ENCODE results near the gene CARD9. TPM values are rescaled to one million over a fixed set of nuclear protein-coding genes. Genes with fewer than 3 reads are reported as not detected.

The CARD9 gene
- total and polyA plus RNA-seq, 2 of the 4 experiments (the other 2 are of a cell fraction) = 0.36 to 1.9 TPM

GRCh38 chr9:136416914-136417313, 43.4 kb upstream of the CARD9 start:
- in situ Hi-C loops (cut with MboI; ENCODE audit: low sequenced_read_pairs) (no loop called here), dilution Hi-C loops (cut with HindIII; ENCODE audit: low sequenced_read_pairs, unreplicated experiment) (no loop called here), intact Hi-C loops (cut with micrococcal nuclease) (no loop called here)
- no peak overlapping the region for H3K27ac ChIP-seq (ENCODE audit: insufficient read depth, low read length)
- peaks cover 8% of the 10 kb centered on the region; the same call in 1 of the 2 replicates for H3K9me1 ChIP-seq (ENCODE audit: insufficient read depth, low read length)
- no TSS peak for BruUV-seq (replicated peaks)
- no peak overlapping the region for H3K9ac ChIP-seq (ENCODE audit: low read depth, low read length)
- no peak overlapping the region for H2BK15ac ChIP-seq (ENCODE audit: low read depth, low read length)
- no peak overlapping the region for H2BK120ac ChIP-seq (ENCODE audit: low read depth, low read length)
- ATAC-seq (ENCODE audit: low read depth) (no peak), DNase-seq (no peak)
- no peak overlapping the region for H3K23ac ChIP-seq (ENCODE audit: low read depth, low read length)
- no peaks in the 10 kb centered on the region for H3K9me3 ChIP-seq (ENCODE audit: control insufficient read depth, insufficient read depth, low read length)
- no peak overlapping the region for H2AK9ac ChIP-seq (replicated peaks; ENCODE audit: low read depth, low read length, poor library complexity)
- H3K4me2 ChIP-seq (ENCODE audit: low read depth, low read length) = no peak overlapping the region
- no peak overlapping the region for H2BK5ac ChIP-seq (ENCODE audit: low read depth, low read length, poor library complexity, severe bottlenecking)
- H3K56ac ChIP-seq (ENCODE audit: extremely low read depth, insufficient read depth, low read length) = no peak overlapping the region
- H2BK20ac ChIP-seq (ENCODE audit: low read depth, low read length) = no peak overlapping the region
- H3K4me3 ChIP-seq (ENCODE audit: insufficient read depth, low read depth, low read length) = no peak overlapping the region
- TF ChIP-seq USF2 (IDR thresholded peaks at IDR 0.05; ENCODE audit: low read depth, low read length) (no peak), MAFK (IDR thresholded peaks at IDR 0.05; ENCODE audit: low read depth, low read length) (no peak), RFX5 (IDR thresholded peaks at IDR 0.05; ENCODE audit: low read depth, low read length) (no peak), POLR2A (IDR thresholded peaks at IDR 0.05; ENCODE audit: low read depth, low read length) (no peak), MAZ (IDR thresholded peaks at IDR 0.05; ENCODE audit: borderline replicate concordance, low read depth, low read length) (no peak), RCOR1 (IDR thresholded peaks at IDR 0.05; ENCODE audit: insufficient replicate concordance, low read length) (no peak), MXI1 (IDR thresholded peaks at IDR 0.05; ENCODE audit: borderline replicate concordance, low read depth, low read length) (no peak), SMC3 (IDR thresholded peaks at IDR 0.05; ENCODE audit: low read depth, low read length) (no peak), NFE2L2 (IDR thresholded peaks at IDR 0.05; ENCODE audit: low read depth, low read length) (no peak), RAD21 (IDR thresholded peaks at IDR 0.05; ENCODE audit: low read length) (no peak), CTCF (conservative IDR thresholded peaks at IDR 0.05; ENCODE audit: low read depth, low read length) (no peak), CHD1 (IDR thresholded peaks at IDR 0.05; ENCODE audit: low read depth, low read length) (no peak), CEBPB (IDR thresholded peaks at IDR 0.05; ENCODE audit: low read depth, low read length) (no peak), BHLHE40 (IDR thresholded peaks at IDR 0.05; ENCODE audit: low read depth, low read length) (no peak), FOS (IDR thresholded peaks at IDR 0.05; ENCODE audit: low read depth, low read length) (no peak)
- TF ChIP-seq, protein P1, sequence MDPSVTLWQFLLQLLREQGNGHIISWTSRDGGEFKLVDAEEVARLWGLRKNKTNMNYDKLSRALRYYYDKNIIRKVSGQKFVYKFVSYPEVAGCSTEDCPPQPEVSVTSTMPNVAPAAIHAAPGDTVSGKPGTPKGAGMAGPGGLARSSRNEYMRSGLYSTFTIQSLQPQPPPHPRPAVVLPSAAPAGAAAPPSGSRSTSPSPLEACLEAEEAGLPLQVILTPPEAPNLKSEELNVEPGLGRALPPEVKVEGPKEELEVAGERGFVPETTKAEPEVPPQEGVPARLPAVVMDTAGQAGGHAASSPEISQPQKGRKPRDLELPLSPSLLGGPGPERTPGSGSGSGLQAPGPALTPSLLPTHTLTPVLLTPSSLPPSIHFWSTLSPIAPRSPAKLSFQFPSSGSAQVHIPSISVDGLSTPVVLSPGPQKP (IDR thresholded peaks at IDR 0.05; ENCODE audit: borderline replicate concordance, low read depth, low read length) = no peak
- POLR2A ChIA-PET (ENCODE audit: unreplicated experiment) = no interaction called here
- H3K36me3 ChIP-seq (ENCODE audit: control insufficient read depth, insufficient read depth, low read length) = peaks cover 74% of the 10 kb centered on the region
- H4K91ac ChIP-seq (ENCODE audit: insufficient read depth, low read depth, low read length) = no peak overlapping the region
- peaks cover 16% of the 10 kb centered on the region for H4K20me1 ChIP-seq (ENCODE audit: insufficient read depth, low read length)
- no peak overlapping the region for H2AFZ ChIP-seq (replicated peaks; ENCODE audit: low read length, poor library complexity)
- H3K18ac ChIP-seq (ENCODE audit: low read depth, low read length) = no peak overlapping the region
- no peak overlapping the region for H4K8ac ChIP-seq (ENCODE audit: low read depth in 2 of 2, low read length in 2 of 2)
- WGBS, 2 experiments (ENCODE audit: extremely low coverage in 2 of 2, insufficient read length in 1 of 2) = 94% methylated on average over 14 of the region's 19 CpGs; no CpG with 5 or more reads in 1 of the 2 experiments
- H3K14ac ChIP-seq (replicated peaks; ENCODE audit: low read depth, low read length) = no peak overlapping the region
- no peak overlapping the region for H3K4ac ChIP-seq (ENCODE audit: low read depth, low read length)
- H3K27me3 ChIP-seq (ENCODE audit: control insufficient read depth, insufficient read depth, low read length) = no peaks in the 10 kb centered on the region
- H4K5ac ChIP-seq (ENCODE audit: low read depth, low read length) = no peak overlapping the region
- peaks cover under 1% of the 10 kb centered on the region for H3K4me1 ChIP-seq (ENCODE audit: control insufficient read depth, insufficient read depth, low read length)
- no peak overlapping the region for H2AK5ac ChIP-seq (ENCODE audit: low read depth, low read length)
- CTCF ChIA-PET = no interaction called here
- peaks cover 10 to 42% of the 10 kb centered on the region in 2 experiments for H3K79me1 ChIP-seq (ENCODE audit: low read depth in 1 of 2, low read length in 2 of 2)

Data from IMR-90 (cell line).